Astrocyte of the cerebellum (primary cell): ENCODE measurements around the gene MED13L.

ENCODE experiments used
- DNase-seq: peaks from one replicate; pipeline ENCODE4 v3.0.0-alpha.2; 2011; ENCODE audit warnings: low read depth
- H3K4me3 ChIP-seq: 2 replicates; pipeline ENCODE4 v1.5.1; 2011; ENCODE audit warnings: mild to moderate bottlenecking, low read depth, low read length, moderate library complexity
- CTCF ChIP-seq: IDR thresholded peaks from 2 replicates; pipeline ENCODE4 v1.5.1; 2012; ENCODE audit warnings: low read length, low read depth, moderate library complexity, mild to moderate bottlenecking; ENCODE audit errors: missing control alignments
- in situ Hi-C: cut with HindIII; loops from 2 replicates; pipeline ENCODE4 v1.10.0; 2017; ENCODE audit warnings: low sequenced_read_pairs

Gene MED13L

GRCh38 chr12:116304621-116305020 is 27.1 kb upstream of the MED13L start:
- in situ Hi-C loops: no loop called here
- DNase-seq: no peak
- H3K4me3 ChIP-seq: no peak overlapping the region
- TF ChIP-seq CTCF: no peak

GRCh38 chr12:116303929-116304328 is 26.4 kb upstream of the MED13L start:
- no peak for TF ChIP-seq CTCF
- in situ Hi-C loops: no loop called here
- no peak overlapping the region for H3K4me3 ChIP-seq
- no peak for DNase-seq

GRCh38 chr12:116303066-116303465 is 25.6 kb upstream of the MED13L start:
- TF ChIP-seq CTCF: no peak
- no peak overlapping the region for H3K4me3 ChIP-seq
- DNase-seq: no peak

GRCh38 chr12:116302166-116303058 is 24.9 kb upstream of the MED13L start:
- no peak for DNase-seq
- no peak overlapping the region for H3K4me3 ChIP-seq
- TF ChIP-seq CTCF: no peak
- in situ Hi-C loops: no loop called here

More at GRCh38 chr12:116303066-116303465, 25.6 kb upstream of the MED13L start:
- in situ Hi-C loops: no loop called here

- no peak for DNase-seq
- no peak overlapping the region for H3K4me3 ChIP-seq
- in situ Hi-C loops: no loop called here
- no peak for TF ChIP-seq CTCF
These were observed 24.1 kb upstream of the MED13L start for GRCh38 chr12:116301621-116302020.

- TF ChIP-seq CTCF: no peak
- in situ Hi-C loops: no loop called here
- DNase-seq: no peak
- no peak overlapping the region for H3K4me3 ChIP-seq
These were observed 22.3 kb upstream of the MED13L start for GRCh38 chr12:116299665-116300328.
